HG02759 (cell line): ENCODE data around the gene ANKS1B.

ENCODE experiments used
- ATAC-seq: cut with Tn5 transposase; IDR thresholded peaks from one replicate; pipeline ENCODE4 v1.9.1; 2021; ENCODE audit warnings: mild to moderate bottlenecking, moderate library complexity; ENCODE audit not compliant: unreplicated experiment

Gene ANKS1B

GRCh38 chr12:99142651-99143050 is 842.1 kb downstream of the ANKS1B start:
- no peak for ATAC-seq

GRCh38 chr12:99140017-99140720 is 844.6 kb downstream of the ANKS1B start:
- ATAC-seq = no peak

GRCh38 chr12:99138393-99138792 is 846.3 kb downstream of the ANKS1B start:
- ATAC-seq = no peak

GRCh38 chr12:99137124-99137855 is 847.4 kb downstream of the ANKS1B start:
- ATAC-seq = peak; percentile 57

GRCh38 chr12:99136516-99136915 is 848.2 kb downstream of the ANKS1B start:
- no peak for ATAC-seq

GRCh38 chr12:99135376-99135775 is 849.4 kb downstream of the ANKS1B start:
- no peak for ATAC-seq

- no peak for ATAC-seq
These were observed 851.3 kb downstream of the ANKS1B start for GRCh38 chr12:99133401-99133800.

GRCh38 chr12:99131751-99132199 is 853.0 kb downstream of the ANKS1B start:
- peak; percentile 42 for ATAC-seq

GRCh38 chr12:99130808-99131553 is 853.8 kb downstream of the ANKS1B start:
- peak; percentile 93 for ATAC-seq

GRCh38 chr12:99128246-99128802 is 856.4 kb downstream of the ANKS1B start:
- no peak for ATAC-seq

- no peak for ATAC-seq
These were observed 861.8 kb downstream of the ANKS1B start for GRCh38 chr12:99122959-99123358.

- no peak for ATAC-seq
These were observed 862.2 kb downstream of the ANKS1B start for GRCh38 chr12:99122496-99122895.

- no peak for ATAC-seq
These were observed 863.2 kb downstream of the ANKS1B start for GRCh38 chr12:99121546-99121945.

GRCh38 chr12:99119943-99120342 is 864.8 kb downstream of the ANKS1B start:
- ATAC-seq = no peak

- ATAC-seq = no peak
These were observed 865.3 kb downstream of the ANKS1B start for GRCh38 chr12:99119449-99119848.

GRCh38 chr12:99111600-99111999 is 873.1 kb downstream of the ANKS1B start:
- no peak for ATAC-seq

GRCh38 chr12:99110868-99111267 is 873.9 kb downstream of the ANKS1B start:
- ATAC-seq = no peak

- no peak for ATAC-seq
These were observed 874.5 kb downstream of the ANKS1B start for GRCh38 chr12:99110212-99110611.

GRCh38 chr12:99108924-99109323 is 875.8 kb downstream of the ANKS1B start:
- ATAC-seq = no peak

- ATAC-seq = no peak
These were observed 885.0 kb downstream of the ANKS1B start for GRCh38 chr12:99099786-99100185.

- ATAC-seq = no peak
These were observed 887.6 kb downstream of the ANKS1B start for GRCh38 chr12:99097171-99097570.
